PC-9 (cell line): Measurements from ENCODE around the gene SPART. TPM values are rescaled to one million over a fixed set of nuclear protein-coding genes. Genes with fewer than 3 reads are reported as not detected.

ENCODE experiments used
- BruUV-seq: library from RNA; stranded (reverse); fragments of 400-500 nt; replicated peaks from 2 replicates; lab custom pipeline; 2021; lab: Mats Ljungman, UMichigan
- CTCF ChIA-PET: fragments of 300-600 bp; sonication (Branson Sonifier 250); formaldehyde crosslinking; loops from one replicate; lab custom pipeline; 2022; ENCODE audit warnings: antibody characterized with exemption; lab: Charles Lee
- POLR2A ChIA-PET: fragments of 300-600 bp; sonication (Branson Sonifier 250); formaldehyde crosslinking; loops from one replicate; lab custom pipeline; 2022; ENCODE audit warnings: antibody characterized with exemption; ENCODE audit not compliant: unreplicated experiment; lab: Charles Lee
- DNase-seq, 2 experiments: peaks; one replicate each; pipeline versions ENCODE4 v3.0.0 to v3.0.0-alpha.2; 2015 to 2022; ENCODE audit warnings: mixed read lengths in 1 of 2
- H2AFZ ChIP-seq: fragments of 200-600 bp; sonication (generic); 2 replicates; pipeline ENCODE4 v1.8.1; 2017; ENCODE audit warnings: antibody characterized with exemption
- H3F3A ChIP-seq: fragments of 200-600 bp; sonication (generic); 2 replicates; pipeline ENCODE4 v1.8.1; 2017; ENCODE audit warnings: antibody characterized with exemption, mild to moderate bottlenecking, low read depth; ENCODE audit not compliant: insufficient read depth
- H3K27ac ChIP-seq: fragments of 200-600 bp; sonication (generic); 2 replicates; pipeline ENCODE4 v1.6.1; 2016; ENCODE audit warnings: mixed run types
- H3K27me3 ChIP-seq: fragments of 200-600 bp; sonication (generic); 2 replicates; pipeline ENCODE4 v1.6.1; 2016; ENCODE audit warnings: low read depth, mixed run types; ENCODE audit not compliant: insufficient read depth
- H3K36me3 ChIP-seq: fragments of 200-600 bp; sonication (generic); 2 replicates; pipeline ENCODE4 v1.6.1; 2016; ENCODE audit warnings: low read depth, mixed run types
- H3K4me1 ChIP-seq: fragments of 200-600 bp; sonication (generic); replicated peaks from 2 replicates; pipeline ENCODE4 v1.6.1; 2016; ENCODE audit warnings: mixed run types; ENCODE audit not compliant: insufficient read depth
- H3K4me2 ChIP-seq: fragments of 200-600 bp; sonication (generic); 2 replicates; pipeline ENCODE4 v1.6.1; 2017; ENCODE audit warnings: mixed run types
- H3K4me3 ChIP-seq: fragments of 200-600 bp; sonication (generic); 2 replicates; pipeline ENCODE4 v1.6.1; 2016; ENCODE audit warnings: mixed run types
- H3K79me2 ChIP-seq: fragments of 200-600 bp; sonication (generic); 2 replicates; pipeline ENCODE4 v1.6.1; 2017; ENCODE audit warnings: low read depth, mixed run types
- H3K9me2 ChIP-seq: fragments of 200-600 bp; sonication (generic); 2 replicates; pipeline ENCODE4 v1.8.1; 2017; ENCODE audit warnings: mild to moderate bottlenecking; ENCODE audit not compliant: insufficient read depth
- H3K9me3 ChIP-seq: fragments of 200-600 bp; sonication (generic); 2 replicates; pipeline ENCODE4 v1.8.1; 2016; ENCODE audit warnings: low read depth; ENCODE audit not compliant: insufficient read depth
- H4K20me1 ChIP-seq: fragments of 200-600 bp; sonication (generic); 2 replicates; pipeline ENCODE4 v1.8.1; 2017; ENCODE audit not compliant: insufficient read depth
- CTCF ChIP-seq: fragments of 200-600 bp; sonication (generic); conservative IDR thresholded peaks from 2 replicates; pipeline ENCODE4 v1.6.1; 2017; ENCODE audit warnings: mixed run types, antibody characterized with exemption, mild to moderate bottlenecking, moderate library complexity
- EZH2 ChIP-seq: fragments of 200-600 bp; sonication (generic); IDR thresholded peaks from 2 replicates; pipeline ENCODE4 v1.8.0; 2017; ENCODE audit warnings: antibody characterized with exemption, low read depth
- intact Hi-C: fragments of 100-400 bp; cut with micrococcal nuclease; formaldehyde crosslinking; loops from one replicate; pipeline ENCODE4 v1.10.0; 2022; ENCODE audit not compliant: unreplicated experiment
- total RNA-seq: library from RNA; stranded (reverse); gene quantifications from 2 replicates; pipeline ENCODE4 v1.2.3, GENCODE V29; 2021

Gene SPART
- total RNA-seq, 1 experiment from 2014 or later: 51.4 TPM

GRCh38 chr13:36258831-36259230, 87.4 kb downstream of the SPART start:
- BruUV-seq: no TSS peak
- H3K9me2 ChIP-seq: no peaks in the 10 kb centered on the region
- ChIA-PET CTCF (no interaction called here), POLR2A (no interaction called here)
- no peak for TF ChIP-seq EZH2
- no peak for TF ChIP-seq CTCF
- no peak overlapping the region for H3K4me2 ChIP-seq
- DNase-seq: no peak
- no peaks in the 10 kb centered on the region for H3K9me3 ChIP-seq
- no peaks in the 10 kb centered on the region for H3K79me2 ChIP-seq
- intact Hi-C loops: no loop called here
- H3F3A ChIP-seq: no peaks in the 10 kb centered on the region
- no peak overlapping the region for H3K4me3 ChIP-seq
- no peak overlapping the region for H3K27ac ChIP-seq
- H4K20me1 ChIP-seq: no peaks in the 10 kb centered on the region
- H3K36me3 ChIP-seq: no peaks in the 10 kb centered on the region
- no peaks in the 10 kb centered on the region for H3K27me3 ChIP-seq
- no peak overlapping the region for H2AFZ ChIP-seq
- no peaks in the 10 kb centered on the region for H3K4me1 ChIP-seq

Other genes starting within 250 kb of the SPART start
- 1.3 and 1.4 TPM in 2 replicates for gene DCLK1, start 215.0 kb downstream of the SPART start, total RNA-seq
- gene SOHLH2, start 131.8 kb downstream of the SPART start, total RNA-seq: 1.4 and 2.3 TPM in 2 replicates
- gene CCDC169, start 48.6 kb downstream of the SPART start, total RNA-seq: 6.5 and 6.9 TPM in 2 replicates
- not detected in 2 replicates for gene CCNA1, start 86.1 kb upstream of the SPART start, total RNA-seq